Measurements from ENCODE around the gene HNRNPH2.

- no peak for TF ChIP-seq POLR2A (IDR thresholded peaks at IDR 0.05; ENCODE audit: low read length)
- TF ChIP-seq BCL3 (IDR thresholded peaks at IDR 0.05), result no peak
- TF ChIP-seq CTCF (IDR thresholded peaks at IDR 0.05), result no peak
- TF ChIP-seq KDM1A (IDR thresholded peaks at IDR 0.05; ENCODE audit: low read depth), result no peak
- TF ChIP-seq RNF2 (IDR thresholded peaks at IDR 0.05; ENCODE audit: borderline replicate concordance, low read depth), result no peak
- TF ChIP-seq ELK1 (IDR thresholded peaks at IDR 0.05; ENCODE audit: low read depth, low read length), result no peak
- no peak for TF ChIP-seq EHMT2 (IDR thresholded peaks at IDR 0.05; ENCODE audit: low read depth)
Measured at GRCh38 chrX:101417190-101417589, 9.2 kb downstream of the HNRNPH2 start.

All from A549 (cell line).